NCI-H2196 (cell line): ENCODE results near the gene MTA1.
A peak's percentile ranks its signal among the peaks of the same experiment; 100 is the strongest.

Experiments used
- DNase-seq: peaks from one replicate; lab custom pipeline; 2025; ENCODE audit not compliant: unreplicated experiment; lab: John Stamatoyannopoulos, UW

Gene MTA1

DNA sequence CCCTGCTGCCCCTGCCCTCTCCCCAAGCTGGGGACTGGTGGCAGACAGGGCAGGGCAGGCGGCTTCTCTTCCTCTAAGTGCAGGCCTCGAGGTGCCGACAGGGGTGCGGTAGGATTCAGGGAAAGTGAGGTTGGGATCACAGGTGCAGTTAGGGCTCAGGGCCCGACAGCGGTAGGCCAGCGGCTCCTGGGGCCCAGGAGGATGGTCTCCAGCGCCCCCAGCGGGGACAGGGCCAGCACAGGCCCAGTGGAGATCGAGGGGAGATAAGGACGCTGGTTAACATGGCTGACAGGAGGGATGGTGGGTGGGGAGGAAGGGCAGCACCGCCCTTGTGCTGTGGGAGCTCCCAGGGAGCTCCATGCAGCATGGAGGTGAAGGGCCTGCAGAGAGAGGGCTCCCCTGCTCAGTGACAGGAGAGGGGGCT lies 66.1 kb downstream of the MTA1 start:
- DNase-seq = no peak

GRCh38 chr14:105486163-105486973 lies 66.7 kb downstream of the MTA1 start, which contains the start of gene CRIP1:
CRIP1 (plus strand) TSS chr14:105486886; CDS start chr14:105487260, 374 bp downstream.
- no peak for DNase-seq

DNA sequence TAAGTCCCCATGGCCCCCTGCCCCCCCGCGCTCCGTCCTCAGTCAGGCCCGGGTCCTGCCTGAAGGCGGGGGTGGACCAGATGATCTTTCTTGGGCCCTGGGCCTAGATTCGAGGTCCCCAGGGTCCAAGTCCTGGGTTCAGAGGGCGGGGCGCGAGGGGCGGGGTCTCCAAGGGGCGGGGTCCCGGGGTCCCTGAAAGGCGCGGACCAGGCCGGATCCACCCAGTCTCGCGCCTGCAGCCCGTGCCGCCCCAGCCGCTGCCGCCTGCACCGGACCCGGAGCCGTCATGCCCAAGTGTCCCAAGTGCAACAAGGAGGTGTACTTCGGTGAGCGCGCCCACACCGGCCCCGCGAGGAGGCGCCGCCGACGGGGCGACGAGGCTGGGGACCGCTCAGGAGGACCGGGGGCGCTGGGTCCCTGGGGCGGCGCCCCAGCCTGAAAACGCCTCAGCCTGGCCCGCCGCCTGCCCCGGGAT lies 67.4 kb downstream of the MTA1 start:
- DNase-seq = no peak

GRCh38 chr14:105487449-105487985 lies 67.9 kb downstream of the MTA1 start:
- no peak for DNase-seq

- DNase-seq = no peak
Observed at GRCh38 chr14:105487986-105488777, 68.6 kb downstream of the MTA1 start.

DNA sequence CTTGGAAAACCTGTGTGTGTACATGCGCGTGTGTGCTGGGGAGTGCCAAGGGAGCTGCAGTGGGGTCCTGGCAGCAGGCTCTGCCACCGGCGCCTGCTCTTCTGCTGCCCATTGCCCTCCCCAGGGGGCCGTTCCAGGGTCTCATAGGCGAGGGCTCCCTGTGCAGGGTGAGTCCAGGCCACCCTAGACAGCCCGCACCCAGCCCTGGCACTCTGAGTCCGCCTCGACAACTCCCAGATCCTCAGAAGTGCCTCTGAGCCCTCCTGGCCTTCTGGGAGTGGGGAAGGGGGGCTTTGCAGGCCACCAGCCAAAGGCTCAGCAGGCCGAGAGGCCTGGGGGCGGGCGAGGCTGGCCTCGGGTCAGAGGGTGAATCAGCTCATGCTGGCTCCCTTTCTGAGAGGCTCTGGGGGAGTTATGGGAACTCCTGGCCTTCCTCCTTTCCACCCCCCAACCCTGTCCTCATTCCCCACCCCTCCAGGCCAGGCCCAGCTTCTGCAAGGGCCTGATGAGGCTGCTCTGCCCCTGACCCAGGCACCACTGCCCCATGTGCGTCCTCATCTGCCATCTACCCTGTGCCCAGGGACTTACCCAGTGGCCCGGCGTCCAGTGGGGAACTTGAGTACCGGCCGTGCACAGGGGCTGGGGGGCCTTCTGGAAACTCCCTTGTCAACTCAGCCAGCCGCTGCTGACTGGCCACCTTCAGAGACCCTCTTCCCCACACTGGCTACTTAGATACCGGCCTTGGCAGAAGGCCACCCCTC lies 69.3 kb downstream of the MTA1 start:
- DNase-seq = no peak

- DNase-seq = peak; percentile 74
Observed at GRCh38 chr14:105489542-105490266, 70.1 kb downstream of the MTA1 start.

DNA sequence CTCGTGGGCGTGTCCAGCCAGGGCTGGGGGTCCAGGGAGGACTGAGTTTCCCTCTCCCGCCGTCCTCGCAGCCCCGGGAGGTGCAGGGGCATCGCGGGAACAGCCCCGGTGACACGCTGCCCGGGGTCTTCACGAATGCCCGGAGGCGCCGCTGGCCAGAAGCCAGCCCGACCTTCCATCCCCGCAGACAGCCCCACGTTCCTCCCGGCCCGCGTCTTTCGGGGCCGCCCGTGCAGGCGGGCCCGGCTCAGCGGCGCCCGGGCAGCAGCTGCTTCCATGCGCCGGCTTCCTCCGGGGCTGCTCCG lies 70.6 kb downstream of the MTA1 start:
- DNase-seq = no peak

DNA sequence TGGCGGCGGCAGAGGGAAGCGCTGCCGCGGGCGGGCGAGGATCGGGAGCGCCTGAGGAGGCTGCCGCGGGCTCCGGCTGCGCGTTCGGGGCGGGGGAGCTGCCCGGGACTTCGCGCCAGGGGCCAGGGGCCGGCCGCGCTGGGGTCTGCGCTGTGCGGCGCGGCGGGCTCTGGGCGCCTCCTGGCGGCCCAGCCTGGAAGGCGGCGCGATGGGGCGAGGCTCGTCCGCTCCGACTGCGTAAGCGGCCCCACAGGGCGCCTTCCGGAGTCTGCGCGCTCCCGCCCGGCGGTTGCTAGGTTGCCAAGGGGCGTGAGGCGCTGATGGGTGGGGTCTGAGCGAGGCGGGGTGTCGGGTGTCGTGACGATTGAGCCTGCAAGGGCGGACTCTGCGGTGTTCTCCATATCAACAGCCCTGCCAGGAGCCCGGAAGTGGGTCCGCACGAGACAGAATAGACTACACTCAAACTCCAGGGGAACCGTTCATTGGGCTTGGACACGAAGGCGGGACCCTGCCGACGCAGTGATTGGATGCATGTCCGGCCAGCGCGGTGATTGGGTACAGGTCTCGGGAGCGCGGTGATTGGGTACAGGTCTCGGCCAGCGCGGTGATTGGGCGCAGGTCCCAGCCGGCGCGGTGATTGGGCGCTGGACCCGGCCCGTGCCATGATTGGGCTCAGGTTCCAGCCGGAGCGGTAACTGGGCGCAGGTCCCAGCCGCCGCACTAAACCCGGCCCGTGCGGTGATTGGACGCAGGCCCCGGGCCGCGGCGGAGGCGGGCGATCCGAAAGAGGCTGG lies 71.1 kb downstream of the MTA1 start, which contains the start of gene TEDC1:
TEDC1 (plus strand) TSS at position 675 of the 794 bp plus-strand sequence. CDS start 130 bp downstream, outside the sequence.
- DNase-seq = peak; percentile 97

- peak; percentile 61 for DNase-seq
Observed at GRCh38 chr14:105491366-105491973, 71.8 kb downstream of the MTA1 start.

- peak; percentile 38 for DNase-seq
Observed at GRCh38 chr14:105492031-105492970, 72.7 kb downstream of the MTA1 start.

GRCh38 chr14:105492971-105493871 lies 73.6 kb downstream of the MTA1 start:
- no peak for DNase-seq

DNA sequence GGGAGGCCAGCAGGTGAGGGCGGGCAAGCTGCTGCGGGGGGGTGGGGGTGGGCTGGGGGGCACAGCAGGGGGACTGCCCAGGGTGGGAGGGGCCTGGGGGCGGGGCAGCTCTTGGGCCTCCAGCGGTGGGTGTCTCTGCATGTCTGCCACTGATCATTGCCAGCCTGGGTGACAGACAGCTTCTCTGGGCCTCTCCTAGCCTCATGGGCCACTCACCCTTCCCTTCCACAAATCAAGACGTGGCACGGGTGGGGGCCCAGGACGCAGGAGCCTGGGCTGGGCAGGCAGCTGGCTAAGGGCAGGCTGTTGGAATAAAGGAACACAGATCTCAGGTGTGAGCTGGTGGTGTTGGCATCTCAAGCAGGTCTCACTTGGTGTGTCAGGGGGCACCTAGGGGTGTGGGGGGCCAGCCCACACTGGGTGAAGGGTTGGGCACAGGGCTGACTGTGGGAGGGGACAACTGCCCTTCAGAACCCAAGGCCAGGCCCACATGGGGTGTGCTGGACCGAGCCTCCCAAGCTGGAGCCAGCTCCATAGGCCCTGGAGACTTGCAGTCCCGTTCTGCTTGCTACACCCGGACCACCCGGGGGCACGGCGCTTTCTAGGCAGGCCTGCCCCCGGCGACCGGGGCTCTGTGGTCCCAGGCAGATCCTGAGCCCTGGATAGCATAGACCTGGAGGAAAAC lies 74.4 kb downstream of the MTA1 start:
- no peak for DNase-seq

DNA sequence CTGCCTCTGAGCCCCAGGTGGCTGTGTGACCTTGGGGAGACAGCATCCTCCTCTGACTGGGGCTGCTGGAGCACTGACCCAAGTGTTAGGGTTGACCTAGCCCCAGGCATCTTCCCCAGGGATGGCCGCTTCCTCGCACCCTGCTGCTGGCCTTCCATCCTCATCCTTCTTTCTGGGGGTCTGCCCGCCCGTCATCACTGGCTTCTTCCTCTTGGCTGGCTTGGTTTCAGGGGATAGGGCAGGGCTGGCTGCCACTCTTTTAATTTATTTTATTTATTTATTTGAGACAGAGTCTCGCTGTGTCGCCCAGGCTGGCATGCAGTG lies 74.9 kb downstream of the MTA1 start:
- DNase-seq = no peak

GRCh38 chr14:105495101-105495989 lies 75.7 kb downstream of the MTA1 start:
- DNase-seq = no peak
